Activated naive CD4-positive, alpha-beta T cell treated with Interleukin-2 at 50 U/mL for 16 hours (primary cell): ENCODE results near the gene MYBBP1A.

ENCODE experiments used
- DNase-seq: peaks from one replicate; pipeline ENCODE4 v3.0.0-alpha.2; 2020

The MYBBP1A gene

GRCh38 chr17:4535667-4536258 is 19.4 kb downstream of the MYBBP1A start:
- no peak for DNase-seq

GRCh38 chr17:4534928-4535666 is 20.1 kb downstream of the MYBBP1A start:
- no peak for DNase-seq

GRCh38 chr17:4534515-4534914 is 20.7 kb downstream of the MYBBP1A start:
- no peak for DNase-seq

- DNase-seq: no peak
These were observed 21.4 kb downstream of the MYBBP1A start for GRCh38 chr17:4533523-4534504.

GRCh38 chr17:4532860-4533522 is 22.2 kb downstream of the MYBBP1A start:
- DNase-seq: no peak

- no peak for DNase-seq
These were observed 23.0 kb downstream of the MYBBP1A start for GRCh38 chr17:4531988-4532736.

- DNase-seq: no peak
These were observed 24.1 kb downstream of the MYBBP1A start for GRCh38 chr17:4530799-4531730.

GRCh38 chr17:4529533-4530152 is 25.5 kb downstream of the MYBBP1A start:
- no peak for DNase-seq

GRCh38 chr17:4527566-4528125 is 27.5 kb downstream of the MYBBP1A start:
- DNase-seq: no peak

GRCh38 chr17:4527134-4527533 is 28.1 kb downstream of the MYBBP1A start:
- DNase-seq: no peak

GRCh38 chr17:4525691-4526397 is 29.3 kb downstream of the MYBBP1A start:
- no peak for DNase-seq

GRCh38 chr17:4523946-4524345 is 31.2 kb downstream of the MYBBP1A start:
- no peak for DNase-seq

GRCh38 chr17:4522661-4523060 is 32.5 kb downstream of the MYBBP1A start:
- no peak for DNase-seq

GRCh38 chr17:4520894-4521600 is 34.1 kb downstream of the MYBBP1A start:
- DNase-seq: no peak

GRCh38 chr17:4520060-4520893 is 34.9 kb downstream of the MYBBP1A start:
- no peak for DNase-seq

- DNase-seq: no peak
These were observed 35.8 kb downstream of the MYBBP1A start for GRCh38 chr17:4519361-4519788.

- DNase-seq: no peak
These were observed 36.3 kb downstream of the MYBBP1A start for GRCh38 chr17:4518901-4519300.

GRCh38 chr17:4516735-4517134 is 38.4 kb downstream of the MYBBP1A start:
- no peak for DNase-seq
